GM20000 (cell line): ENCODE measurements around the gene C1QTNF1.

Source experiments
- DNase-seq: peaks from one replicate; pipeline ENCODE4 v3.0.0; 2012; ENCODE audit warnings: low spot score
- CTCF ChIP-seq: IDR thresholded peaks from 2 replicates; pipeline ENCODE4 v1.5.1; 2012; ENCODE audit warnings: mild to moderate bottlenecking, control low read depth; ENCODE audit errors: extremely low read depth, missing control alignments

Gene C1QTNF1

GRCh38 chr17:79088247-79088996 lies 64.5 kb downstream of the C1QTNF1 start:
- DNase-seq: no peak
- no peak for TF ChIP-seq CTCF

DNA sequence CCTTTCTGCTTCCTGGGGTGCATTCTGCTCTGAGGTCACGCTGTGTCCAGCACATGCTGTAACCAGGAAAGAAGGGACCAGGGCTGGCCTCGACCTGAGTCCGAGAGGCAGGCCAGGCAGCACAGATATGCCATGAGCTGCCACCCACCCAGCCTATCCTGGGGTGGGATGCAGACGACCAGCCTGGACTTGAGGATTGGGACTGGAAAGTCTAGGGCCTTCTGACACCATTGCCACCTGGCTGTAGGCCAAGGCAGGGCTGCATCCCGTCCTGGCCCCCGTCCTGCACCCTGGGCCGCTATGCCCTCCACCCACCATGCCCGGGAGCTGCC lies 65.0 kb downstream of the C1QTNF1 start:
- no peak for DNase-seq
- TF ChIP-seq CTCF: no peak

GRCh38 chr17:79089720-79090442 lies 65.9 kb downstream of the C1QTNF1 start:
- DNase-seq: no peak
- no peak for TF ChIP-seq CTCF

GRCh38 chr17:79090443-79091225 lies 66.7 kb downstream of the C1QTNF1 start:
- no peak for DNase-seq
- TF ChIP-seq CTCF: no peak

DNA sequence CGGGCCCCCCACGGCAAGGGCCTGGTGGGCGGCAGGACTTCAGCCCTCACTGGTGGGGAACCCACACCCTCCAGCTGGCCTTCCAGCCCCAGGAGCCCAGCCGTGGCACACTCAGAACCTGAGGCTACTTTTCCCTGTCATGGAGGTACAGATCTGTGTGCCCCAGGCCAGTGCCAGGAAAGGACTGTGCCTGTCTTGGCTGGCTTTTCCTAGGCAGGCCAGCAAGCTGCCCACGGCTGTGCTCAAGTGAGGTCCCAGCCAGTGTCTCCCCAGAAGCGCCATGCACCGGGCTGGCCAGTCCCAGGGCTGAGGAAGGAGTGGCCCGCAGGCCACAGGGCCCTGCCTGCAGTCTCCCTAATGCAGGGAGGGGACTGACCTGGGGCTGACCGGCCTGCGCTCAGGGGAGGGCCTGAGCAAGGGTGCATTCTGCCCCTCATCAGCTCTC lies 67.3 kb downstream of the C1QTNF1 start:
- DNase-seq: no peak
- TF ChIP-seq CTCF: no peak

- TF ChIP-seq CTCF: no peak
- no peak for DNase-seq
Observed at GRCh38 chr17:79092567-79092966, 68.6 kb downstream of the C1QTNF1 start.

- DNase-seq: no peak
- TF ChIP-seq CTCF: no peak
Observed at GRCh38 chr17:79093270-79093669, 69.3 kb downstream of the C1QTNF1 start.
